Bronchial epithelial cell (primary cell): ENCODE data around the gene KRT34. TPM values are rescaled to one million over a fixed set of nuclear protein-coding genes. Genes with fewer than 3 reads are reported as not detected.
"Not testable (repeated sequence)": the region's sequence is repeated elsewhere in the genome, so short reads cannot be mapped to it uniquely, and the experiment has no call there.

Source experiments
- DNase-seq: peaks from one replicate; pipeline ENCODE4 v3.0.0-alpha.2; 2010; ENCODE audit warnings: low read depth
- FAIRE-seq: peaks from 2 replicates; lab custom pipeline; 2011; peaks lifted over from hg19 to GRCh38; lab: Jason Lieb, UNC
- H3K27me3 ChIP-seq: 2 replicates; pipeline ENCODE4 v1.5.1; 2011; ENCODE audit warnings: low read length; ENCODE audit not compliant: control insufficient read depth, insufficient read depth
- H3K36me3 ChIP-seq: 2 replicates; pipeline ENCODE4 v1.5.1; 2011; ENCODE audit warnings: low read length; ENCODE audit not compliant: control insufficient read depth, insufficient read depth
- H3K4me3 ChIP-seq: 2 replicates; pipeline ENCODE4 v1.5.1; 2011; ENCODE audit warnings: mild to moderate bottlenecking, low read depth, low read length, control low read depth
- CTCF ChIP-seq: IDR thresholded peaks from 2 replicates; pipeline ENCODE4 v1.5.1; 2011; ENCODE audit warnings: mild to moderate bottlenecking, moderate library complexity, low read length, control low read depth, inconsistent platforms; ENCODE audit not compliant: insufficient read depth, severe bottlenecking
- total RNA-seq: library from RNA; depleted of rRNA; stranded (reverse); fragments of >200 nt; gene quantifications from 2 replicates; pipeline ENCODE4 v1.2.1, GENCODE V29; 2014

Gene KRT34
- total RNA-seq, 1 donor from 2014 or later: 0.53 TPM

- H3K4me3 ChIP-seq: no peak overlapping the region
- no peak for FAIRE-seq
Measured at GRCh38 chr17:41354536-41354935, 27.6 kb downstream of the KRT34 start.

GRCh38 chr17:41352597-41353366, 29.3 kb downstream of the KRT34 start:
- H3K36me3 ChIP-seq: no peaks in the 10 kb centered on the region
- DNase-seq (peak; percentile 95), FAIRE-seq (peak; percentile 86)
- H3K4me3 ChIP-seq: no peak overlapping the region
- no peak for TF ChIP-seq CTCF
- no peaks in the 10 kb centered on the region for H3K27me3 ChIP-seq

More at GRCh38 chr17:41354536-41354935, 27.6 kb downstream of the KRT34 start:
- Histone ChIP-seq H3K36me3 (no peaks in the 10 kb centered on the region), H3K27me3 (no peaks in the 10 kb centered on the region)
- peak; percentile 42 for DNase-seq
- TF ChIP-seq CTCF: no peak

- H3K27me3 ChIP-seq: no peaks in the 10 kb centered on the region
- TF ChIP-seq CTCF: no peak
- no peak overlapping the region for H3K4me3 ChIP-seq
- no peaks in the 10 kb centered on the region for H3K36me3 ChIP-seq
- no peak for DNase-seq
- FAIRE-seq: no peak
Measured at GRCh38 chr17:41351177-41351576, 30.9 kb downstream of the KRT34 start.

- H3K27me3 ChIP-seq, H3K36me3 ChIP-seq, DNase-seq, H3K4me3 ChIP-seq, FAIRE-seq: not testable (repeated sequence)
Measured at GRCh38 chr17:41350381-41350878, 31.7 kb downstream of the KRT34 start, which contains the start of gene KRT33A. Gene KRT33A, minus strand, starts transcription at chr17:41350828. Its CDS starts 61 bp downstream, at chr17:41350767.

GRCh38 chr17:41347869-41348760, 34.0 kb downstream of the KRT34 start:
- FAIRE-seq: peak; percentile 93
- DNase-seq: peak; percentile 93
- no peak for TF ChIP-seq CTCF

GRCh38 chr17:41346421-41346820, 35.7 kb downstream of the KRT34 start:
- H3K27me3 ChIP-seq, DNase-seq, H3K4me3 ChIP-seq, H3K36me3 ChIP-seq: not testable (repeated sequence)
- FAIRE-seq: peak; percentile 93

More at GRCh38 chr17:41347869-41348760, 34.0 kb downstream of the KRT34 start:
- Histone ChIP-seq H3K4me3 (no peak overlapping the region), H3K27me3 (no peaks in the 10 kb centered on the region), H3K36me3 (no peaks in the 10 kb centered on the region)
